HepG2 (cell line): ENCODE measurements around the gene CDK18. TPM values are rescaled to one million over a fixed set of nuclear protein-coding genes. Genes with fewer than 3 reads are reported as not detected.
A peak's percentile ranks its signal among the peaks of the same experiment; 100 is the strongest.

ENCODE experiments used
- ATAC-seq: fragments of 200-7000 bp; cut with Tn5 transposase; 3 replicates; pipeline ENCODE4 v1.9.1; 2020; ENCODE audit warnings: mild to moderate bottlenecking, moderate library complexity
- BruUV-seq: library from RNA; stranded (reverse); fragments of 400-500 nt; replicated peaks from 2 replicates; lab custom pipeline; 2021; lab: Mats Ljungman, UMichigan
- CTCF ChIA-PET: fragments of 300-600 bp; formaldehyde crosslinking; extraction: SDS; loops from one replicate; lab custom pipeline; 2021; ENCODE audit warnings: low total read pairs, inconsistent platforms, low intra/inter-chr PET ratio; lab: Yijun Ruan, JAX
- POLR2A ChIA-PET: fragments of 350-600 bp; sonication (Branson Sonifier 250); formaldehyde crosslinking; loops from one replicate; lab custom pipeline; 2020; ENCODE audit warnings: antibody characterized with exemption, inconsistent platforms; lab: Yijun Ruan, JAX
- DNase-seq: peaks from one replicate; pipeline ENCODE4 v3.0.0-alpha.2; 2015; ENCODE audit warnings: low spot score
- FAIRE-seq: peaks from 3 replicates; lab custom pipeline; 2011; peaks lifted over from hg19 to GRCh38; lab: Jason Lieb, UNC
- H2AFZ ChIP-seq: one replicate; pipeline ENCODE4 v1.6.1; 2011; ENCODE audit warnings: low read length, inconsistent platforms
- H3K27ac ChIP-seq: fragments of 300-600 bp; 3 replicates; pipeline ENCODE4 v1.8.0; 2011; ENCODE audit warnings: mixed run types, mild to moderate bottlenecking, mixed read lengths, low read length, inconsistent platforms; ENCODE audit not compliant: insufficient read depth; ENCODE audit errors: extremely low read length
- H3K27me3 ChIP-seq, 2 experiments: fragments of 200-600 bp in 1 of 2; 2 replicates in 1 of 2; 3 replicates in 1 of 2; pipeline versions ENCODE4 v1.6.0 to v1.8.0; 2011; ENCODE audit warnings: low read length in 2 of 2, mild to moderate bottlenecking in 2 of 2, moderate library complexity in 2 of 2, inconsistent platforms in 1 of 2; ENCODE audit not compliant: insufficient read depth in 2 of 2, control insufficient read depth in 1 of 2
- H3K36me3 ChIP-seq, 2 experiments: fragments of 200-600 bp in 1 of 2; replicated peaks in 1 of 2; 2 replicates in 1 of 2; 3 replicates in 1 of 2; pipeline versions ENCODE4 v1.5.1 to v1.8.0; 2011; ENCODE audit warnings: low read length in 2 of 2, inconsistent platforms in 1 of 2; ENCODE audit not compliant: insufficient read depth in 2 of 2, control insufficient read depth in 1 of 2
- H3K4me1 ChIP-seq: 2 replicates; pipeline ENCODE4 v1.5.1; 2012; ENCODE audit warnings: low read length, inconsistent platforms; ENCODE audit not compliant: insufficient read depth
- H3K4me2 ChIP-seq: 2 replicates; pipeline ENCODE4 v1.6.0; 2011; ENCODE audit warnings: low read depth, low read length, inconsistent platforms
- H3K4me3 ChIP-seq, 3 experiments: fragments of 200-600 bp in 1 of 3; sonication (generic), shearing (Covaris generic) in 1 of 3; replicated peaks in 1 of 3; 2 replicates each; pipeline ENCODE4 v1.5.1; 2011 to 2016; ENCODE audit warnings: low read length in 3 of 3, inconsistent platforms in 2 of 3, low read depth in 2 of 3, mild to moderate bottlenecking in 2 of 3, control low read depth in 1 of 3, mixed read lengths in 1 of 3; ENCODE audit not compliant: insufficient read depth in 1 of 3
- H3K79me2 ChIP-seq: one replicate; pipeline ENCODE4 v1.6.1; 2011; ENCODE audit warnings: low read length, inconsistent platforms; ENCODE audit not compliant: insufficient read depth
- H3K9ac ChIP-seq: 2 replicates; pipeline ENCODE4 v1.6.0; 2011; ENCODE audit warnings: mild to moderate bottlenecking, low read depth, low read length, inconsistent platforms; ENCODE audit not compliant: insufficient read depth
- H3K9me3 ChIP-seq: 2 replicates; pipeline ENCODE4 v1.5.1; 2012; ENCODE audit warnings: mild to moderate bottlenecking, low read length
- H4K20me1 ChIP-seq: 2 replicates; pipeline ENCODE4 v1.6.0; 2011; ENCODE audit warnings: inconsistent platforms, mild to moderate bottlenecking, low read length, moderate library complexity; ENCODE audit not compliant: insufficient read depth
- DDIT3 ChIP-seq: sonication (generic); formaldehyde crosslinking; IDR thresholded peaks from 2 replicates; pipeline ENCODE4 v1.4.0; 2020; ENCODE audit warnings: mild to moderate bottlenecking, missing genetic modification reagents
- HNRNPK ChIP-seq: fragments of 200-400 bp; formaldehyde crosslinking; IDR thresholded peaks from 2 replicates; pipeline ENCODE4 v1.6.1; 2018; ENCODE audit warnings: low read length, low read depth, moderate library complexity, mild to moderate bottlenecking; ENCODE audit not compliant: poor library complexity, severe bottlenecking
- IKZF1 ChIP-seq: fragments of 450-650 bp; IDR thresholded peaks from 2 replicates; pipeline ENCODE4 v1.7.1; 2016
- KAT8 ChIP-seq: IDR thresholded peaks from 2 replicates; pipeline ENCODE4 v1.6.1; 2016; ENCODE audit warnings: missing genetic modification reagents, missing compliant biosample characterization
- MZF1 ChIP-seq: sonication (generic); formaldehyde crosslinking; IDR thresholded peaks from 2 replicates; pipeline ENCODE4 v1.8.1; 2023; ENCODE audit warnings: mild to moderate bottlenecking, missing genetic modification reagents, borderline replicate concordance
- NFATC3 ChIP-seq: sonication (generic); formaldehyde crosslinking; IDR thresholded peaks from 2 replicates; pipeline ENCODE4 v1.5.1; 2020; ENCODE audit warnings: mild to moderate bottlenecking, missing genetic modification reagents
- POGK ChIP-seq: sonication (generic); formaldehyde crosslinking; conservative IDR thresholded peaks from 2 replicates; pipeline ENCODE4 v1.8.0; 2022; ENCODE audit warnings: mild to moderate bottlenecking, moderate library complexity, missing genetic modification reagents
- RORA ChIP-seq: sonication (generic); formaldehyde crosslinking; IDR thresholded peaks from 2 replicates; pipeline ENCODE4 v1.5.0; 2020; ENCODE audit warnings: mild to moderate bottlenecking, missing genetic modification reagents, moderate library complexity
- SMARCC2 ChIP-seq: fragments of 450-650 bp; IDR thresholded peaks from 2 replicates; pipeline ENCODE4 v1.6.1; 2017; ENCODE audit warnings: antibody characterized with exemption, mild to moderate bottlenecking
- SMYD3 ChIP-seq: sonication (generic); formaldehyde crosslinking; IDR thresholded peaks from 2 replicates; pipeline ENCODE4 v1.8.1; 2023; ENCODE audit warnings: mild to moderate bottlenecking, missing genetic modification reagents
- SNAPC2 ChIP-seq: sonication (generic); formaldehyde crosslinking; IDR thresholded peaks from 2 replicates; pipeline ENCODE4 v1.8.1; 2022; ENCODE audit warnings: mild to moderate bottlenecking, missing genetic modification reagents
- THYN1 ChIP-seq: sonication (generic); formaldehyde crosslinking; IDR thresholded peaks from 2 replicates; pipeline ENCODE4 v1.8.1; 2023; ENCODE audit warnings: low read depth, mild to moderate bottlenecking, moderate library complexity, missing genetic modification reagents, borderline replicate concordance
- ZNF234 ChIP-seq: sonication (generic); formaldehyde crosslinking; conservative IDR thresholded peaks from 2 replicates; pipeline ENCODE4 v1.5.1; 2020; ENCODE audit warnings: mild to moderate bottlenecking, missing genetic modification reagents
- ZNF512 ChIP-seq: sonication (generic); formaldehyde crosslinking; IDR thresholded peaks from 2 replicates; pipeline ENCODE4 v1.4.0; 2020; ENCODE audit warnings: mild to moderate bottlenecking, missing genetic modification reagents
- ZNF564 ChIP-seq: sonication (generic); formaldehyde crosslinking; IDR thresholded peaks from 2 replicates; pipeline ENCODE4 v1.8.1; 2023; ENCODE audit warnings: mild to moderate bottlenecking, missing genetic modification reagents
- ZNF720 ChIP-seq: sonication (generic); formaldehyde crosslinking; IDR thresholded peaks from 2 replicates; pipeline ENCODE4 v1.4.0; 2020; ENCODE audit warnings: missing genetic modification reagents
- WGBS: methylation state at CpG from one replicate; pipeline ENCODE4 v1.1.6; 2017; ENCODE audit warnings: low lambda C conversion rate; 5-methylcytosine and 5-hydroxymethylcytosine counted together
- in situ Hi-C: cut with HindIII; loops from 2 replicates; pipeline ENCODE4 v1.10.0; 2017; ENCODE audit warnings: low pct_unique_long_range_greater_than_20kb; ENCODE audit not compliant: extremely low pct_ligation_motif_present
- intact Hi-C: fragments of 100-400 bp; cut with micrococcal nuclease; formaldehyde crosslinking; loops from one replicate; pipeline ENCODE4 v1.10.0; 2022; ENCODE audit not compliant: unreplicated experiment
- polyA plus RNA-seq, 8 experiments: library from polyadenylated mRNA; depleted of rRNA in 3 of 8; stranded (reverse) in 7 of 8; unstranded in 1 of 8; fragments of >200 nt; fragmentation: Illumina TruSeq in 4 of 8; extraction: Trizol in 4 of 8; gene quantifications; 2 replicates each; pipeline versions ENCODE4 v1.2.1 to v1.2.3, GENCODE V29; 2011 to 2016; ENCODE audit warnings: low read depth in 4 of 8, missing spikeins in 1 of 8, mixed read lengths in 1 of 8; ENCODE audit not compliant: insufficient read depth in 1 of 8
- total RNA-seq, 5 experiments: library from RNA; depleted of rRNA; stranded (reverse); fragments of >200 nt; fragmentation: Illumina TruSeq; extraction: Trizol; gene quantifications; 2 replicates each; pipeline ENCODE4 v1.2.3, GENCODE V29; 2016; ENCODE audit warnings: low read depth in 1 of 5
- TF ChIP-seq, protein P1 (sequence below): sonication (generic); formaldehyde crosslinking; IDR thresholded peaks from 2 replicates; pipeline ENCODE4 v1.8.1; 2022; ENCODE audit warnings: mild to moderate bottlenecking, missing genetic modification reagents
- TF ChIP-seq, protein P2 (sequence below): sonication (generic); formaldehyde crosslinking; IDR thresholded peaks from 2 replicates; pipeline ENCODE4 v1.4.0; 2020; ENCODE audit warnings: mild to moderate bottlenecking, missing genetic modification reagents

Gene CDK18
- total and polyA plus RNA-seq, 2 of the 13 experiments (the other 11 are each of a cell fraction or from before 2014, with no cell fraction given), result 6.4 to 38.8 TPM

DNA sequence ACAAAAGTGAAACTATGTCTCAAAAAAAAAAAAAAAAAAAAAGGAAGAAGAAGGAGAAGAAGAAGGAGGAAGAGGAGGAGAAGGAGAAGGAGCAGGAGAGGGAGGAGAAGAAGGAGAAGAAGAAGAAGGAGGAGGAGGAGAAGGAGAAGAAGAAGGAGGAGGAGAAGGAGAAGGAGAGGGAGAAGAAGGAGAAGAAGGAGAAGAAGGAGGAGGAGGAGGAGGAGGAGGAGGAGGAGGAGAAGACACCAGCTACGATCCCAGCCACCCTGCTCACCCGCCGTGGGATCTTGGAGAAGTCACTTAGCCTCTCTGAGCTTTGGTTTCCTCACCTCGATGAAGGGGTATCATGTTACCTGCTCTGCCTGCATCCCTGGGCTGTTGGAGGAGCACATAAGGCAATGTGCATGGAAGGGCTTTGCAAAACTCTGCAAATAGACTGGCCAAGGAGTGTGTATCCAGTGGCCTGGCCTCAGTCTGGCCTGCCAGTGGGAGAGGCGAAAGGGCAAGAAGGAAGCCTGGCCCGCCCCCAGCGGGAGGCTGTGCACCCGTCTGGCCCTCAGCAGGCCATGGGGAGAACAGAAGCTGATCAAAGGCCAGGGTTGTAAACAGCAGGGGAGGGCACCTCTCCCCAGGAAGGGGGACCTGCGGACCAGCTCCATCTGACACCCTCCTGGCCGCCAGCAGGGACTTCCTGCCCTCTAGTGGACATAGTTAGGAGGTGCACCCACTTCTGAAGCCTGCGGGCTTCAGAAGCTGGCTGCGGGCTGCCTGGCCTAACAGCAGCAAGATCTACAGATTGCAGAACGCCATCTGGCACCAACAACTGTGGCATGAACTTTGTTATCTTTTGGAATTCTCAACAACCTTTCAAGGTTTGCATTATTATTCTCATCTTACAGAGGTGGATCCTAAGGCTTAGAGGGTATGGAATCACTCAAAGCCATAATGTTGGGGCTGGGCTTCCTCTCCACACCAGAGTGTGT lies 19.2 kb upstream of the CDK18 start:
- H4K20me1 ChIP-seq, result no peaks in the 10 kb centered on the region
- H3K4me2 ChIP-seq, result no peak overlapping the region
- no peak overlapping the region for H3K4me3 ChIP-seq
- no peaks in the 10 kb centered on the region for H3K36me3 ChIP-seq
- DNase-seq, result peak; percentile 93
- H3K79me2 ChIP-seq, result no peaks in the 10 kb centered on the region
- no peaks in the 10 kb centered on the region for H3K9me3 ChIP-seq
- in situ Hi-C loops (loop anchor here (5.0 kb wide), 2 partner anchors 37 to 88 kb away; no protein-coding TSS in a partner anchor), intact Hi-C loops (loop anchor here (1.0 to 5.0 kb wide), 6 partner anchors 34 to 148 kb away; no protein-coding TSS in a partner anchor)
- BruUV-seq, result no TSS peak
- H3K27ac ChIP-seq, result no peak overlapping the region
- H3K9ac ChIP-seq, result no peak overlapping the region
- WGBS, result 10% methylated on average over 10 of the region's 13 CpGs
- H3K27me3 ChIP-seq, result peaks cover 7 to 20% of the 10 kb centered on the region in 2 experiments; a peak in 3 of 5 replicates
- POLR2A ChIA-PET, result interaction anchor here (0.8 to 1.7 kb wide), 8 partner anchors 16 to 131 kb away, joined by 3 to 20 read pairs (median 4); partner anchors contain the start of gene CDK18
- H3K4me1 ChIP-seq, result peaks cover 20% of the 10 kb centered on the region
- no peak overlapping the region for H2AFZ ChIP-seq
- ATAC-seq, result peak; percentile 98
- CTCF ChIA-PET, result interaction anchor here (0.8 to 2.7 kb wide), 8 partner anchors 39 to 150 kb away, joined by 4 to 51 read pairs (median 8); no protein-coding TSS in a partner anchor
- FAIRE-seq, result peak; percentile 96
- TF ChIP-seq DDIT3 (no peak), THYN1 (CRISPR knock-in tag) (no peak), KAT8 (peak; percentile 71; the same call in 1 of the 2 replicates), SMYD3 (CRISPR knock-in tag) (no peak), POGK (peak; percentile 94), ZNF720 (CRISPR knock-in tag) (no peak), SMARCC2 (no peak), NFATC3 (no peak), MZF1 (CRISPR knock-in tag) (no peak), ZNF512 (CRISPR knock-in tag) (no peak), SNAPC2 (CRISPR knock-in tag) (no peak), IKZF1 (no peak), RORA (no peak), ZNF234 (CRISPR knock-in tag) (no peak), HNRNPK (no peak), ZNF564 (CRISPR knock-in tag) (no peak)
- TF ChIP-seq, protein P1, sequence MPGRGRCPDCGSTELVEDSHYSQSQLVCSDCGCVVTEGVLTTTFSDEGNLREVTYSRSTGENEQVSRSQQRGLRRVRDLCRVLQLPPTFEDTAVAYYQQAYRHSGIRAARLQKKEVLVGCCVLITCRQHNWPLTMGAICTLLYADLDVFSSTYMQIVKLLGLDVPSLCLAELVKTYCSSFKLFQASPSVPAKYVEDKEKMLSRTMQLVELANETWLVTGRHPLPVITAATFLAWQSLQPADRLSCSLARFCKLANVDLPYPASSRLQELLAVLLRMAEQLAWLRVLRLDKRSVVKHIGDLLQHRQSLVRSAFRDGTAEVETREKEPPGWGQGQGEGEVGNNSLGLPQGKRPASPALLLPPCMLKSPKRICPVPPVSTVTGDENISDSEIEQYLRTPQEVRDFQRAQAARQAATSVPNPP, result no peak
- TF ChIP-seq, protein P2, sequence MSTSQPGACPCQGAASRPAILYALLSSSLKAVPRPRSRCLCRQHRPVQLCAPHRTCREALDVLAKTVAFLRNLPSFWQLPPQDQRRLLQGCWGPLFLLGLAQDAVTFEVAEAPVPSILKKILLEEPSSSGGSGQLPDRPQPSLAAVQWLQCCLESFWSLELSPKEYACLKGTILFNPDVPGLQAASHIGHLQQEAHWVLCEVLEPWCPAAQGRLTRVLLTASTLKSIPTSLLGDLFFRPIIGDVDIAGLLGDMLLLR (CRISPR knock-in tag), result no peak
